Caco-2 (cell line): ENCODE results near the gene FAM89B. TPM values are rescaled to one million over a fixed set of nuclear protein-coding genes. Genes with fewer than 3 reads are reported as not detected.

Experiments used
- BruUV-seq: library from RNA; stranded (reverse); fragments of 400-500 nt; replicated peaks from 2 replicates; lab custom pipeline; 2021; lab: Mats Ljungman, UMichigan
- CTCF ChIA-PET: fragments of 300-600 bp; sonication (Branson Sonifier 250); formaldehyde crosslinking; loops from one replicate; lab custom pipeline; 2022; ENCODE audit warnings: antibody characterized with exemption; lab: Charles Lee
- POLR2A ChIA-PET: fragments of 300-600 bp; sonication (Branson Sonifier 250); formaldehyde crosslinking; loops from one replicate; lab custom pipeline; 2022; ENCODE audit warnings: antibody characterized with exemption; lab: Charles Lee
- DNase-seq, 2 experiments: peaks; one replicate each; pipeline versions ENCODE4 v3.0.0 to v3.0.0-alpha.2; 2020 to 2022
- H3K27me3 ChIP-seq: replicated peaks from 2 replicates; pipeline ENCODE4 v1.6.0; 2011; ENCODE audit warnings: low read length; ENCODE audit not compliant: control insufficient read depth, insufficient read depth
- H3K36me3 ChIP-seq: 2 replicates; pipeline ENCODE4 v1.5.1; 2011; ENCODE audit warnings: low read length; ENCODE audit not compliant: control insufficient read depth, insufficient read depth
- H3K4me1 ChIP-seq: fragments of 250-450 bp; sonication (Bioruptor Pico); 2 replicates; pipeline ENCODE4 v1.5.1; 2020; ENCODE audit warnings: mild to moderate bottlenecking
- H3K4me3 ChIP-seq: 2 replicates; pipeline ENCODE4 v1.5.1; 2011; ENCODE audit warnings: low read depth, mild to moderate bottlenecking, control low read depth, low read length
- H3K9me3 ChIP-seq: fragments of 250-450 bp; sonication (Bioruptor Pico); 2 replicates; pipeline ENCODE4 v1.5.1; 2020; ENCODE audit warnings: mild to moderate bottlenecking, moderate library complexity
- H3K27ac Mint-ChIP-seq: one replicate; pipeline ENCODE4 v1.8.0; 2022; ENCODE audit warnings: mixed read lengths; ENCODE audit not compliant: unreplicated experiment
- H3K27me3 Mint-ChIP-seq: one replicate; pipeline ENCODE4 v1.8.0; 2022; ENCODE audit warnings: mixed read lengths; ENCODE audit not compliant: insufficient read depth, unreplicated experiment
- H3K36me3 Mint-ChIP-seq: one replicate; pipeline ENCODE4 v1.8.0; 2022; ENCODE audit warnings: mild to moderate bottlenecking, mixed read lengths; ENCODE audit not compliant: insufficient read depth, unreplicated experiment
- H3K4me1 Mint-ChIP-seq: one replicate; pipeline ENCODE4 v1.8.0; 2022; ENCODE audit warnings: low read depth, mixed read lengths; ENCODE audit not compliant: unreplicated experiment
- H3K4me3 Mint-ChIP-seq: one replicate; pipeline ENCODE4 v1.8.0; 2022; ENCODE audit warnings: mild to moderate bottlenecking, moderate library complexity, mixed read lengths; ENCODE audit not compliant: unreplicated experiment
- H3K9me3 Mint-ChIP-seq: one replicate; pipeline ENCODE4 v1.8.0; 2022; ENCODE audit warnings: mixed read lengths; ENCODE audit not compliant: unreplicated experiment
- intact Hi-C: fragments of 100-400 bp; cut with micrococcal nuclease; formaldehyde crosslinking; loops from one replicate; pipeline ENCODE4 v1.10.0; 2022; ENCODE audit not compliant: unreplicated experiment
- total RNA-seq: library from RNA; stranded (reverse); gene quantifications from 2 replicates; pipeline ENCODE4 v1.2.3, GENCODE V29; 2022
- TF ChIP-seq, protein P1 (sequence below), 2 experiments: fragments of 200-600 bp in 1 of 2; IDR thresholded peaks; 1 replicate in 1 of 2; 2 replicates in 1 of 2; pipeline versions ENCODE4 v1.5.1 to v1.8.0; 2011 to 2022; ENCODE audit warnings: antibody characterized with exemption in 1 of 2, control low read depth in 1 of 2, inconsistent platforms in 1 of 2, low read depth in 1 of 2, low read length in 1 of 2, mild to moderate bottlenecking in 1 of 2, moderate library complexity in 1 of 2; ENCODE audit not compliant: insufficient read depth in 1 of 2, severe bottlenecking in 1 of 2, unreplicated experiment in 1 of 2

The FAM89B gene
- total RNA-seq, 1 experiment from 2014 or later = 26.9 TPM

DNA sequence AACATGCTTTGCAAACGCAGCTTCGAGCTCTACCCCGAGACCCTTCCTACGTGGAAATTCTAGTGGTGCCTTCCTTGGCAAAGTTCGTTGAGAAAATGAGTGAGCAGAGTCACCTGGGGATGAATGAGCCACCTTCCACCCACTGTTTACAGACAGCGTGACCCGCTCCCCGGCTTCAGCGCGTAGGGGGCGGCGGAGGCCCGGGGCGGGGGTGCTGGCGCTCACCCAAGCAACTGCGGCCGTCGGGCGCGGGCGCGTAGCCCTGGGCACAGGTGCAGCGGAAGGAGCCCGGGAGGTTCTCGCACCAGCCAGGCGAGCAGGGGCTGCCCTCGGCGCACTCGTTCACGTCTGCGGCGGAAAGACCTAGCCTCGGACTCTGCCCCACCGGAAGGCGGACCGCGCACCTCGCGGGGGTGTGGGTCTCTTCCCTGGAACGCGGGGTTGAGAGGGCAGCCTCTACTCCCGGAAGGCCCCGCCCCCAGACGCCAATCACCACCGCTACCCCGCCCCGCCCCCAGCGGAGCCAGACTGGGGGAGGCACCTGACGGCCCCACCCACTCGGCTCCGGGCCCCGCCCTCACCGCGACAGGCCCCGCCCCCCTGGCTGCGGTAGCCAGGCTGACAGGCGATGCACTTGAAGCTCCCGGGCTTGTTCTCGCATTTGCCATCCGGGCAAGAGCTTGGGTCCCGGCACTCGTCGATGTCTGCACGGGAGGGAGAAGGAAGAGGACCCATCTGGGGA lies 25.9 kb upstream of the FAM89B start:
- no TSS peak for BruUV-seq
- no peaks in the 10 kb centered on the region for H3K27me3 ChIP-seq
- H3K4me3 ChIP-seq = peak overlapping the region; percentile 58
- H3K4me3 Mint-ChIP-seq = peak overlapping the region; percentile 67
- intact Hi-C loops = loop anchor here (1.0 kb wide), 1 partner anchor 24 kb away; the partner anchor contains the start of gene ZNRD2
- peaks cover 45% of the 10 kb centered on the region for H3K4me1 Mint-ChIP-seq
- H3K36me3 ChIP-seq = 0 out of 2 replicates have a peak, but pooled peaks cover 2% of the 10 kb centered on the region
- H3K9me3 ChIP-seq = no peaks in the 10 kb centered on the region
- DNase-seq = peak; percentile 98 to 99
- no peak overlapping the region for H3K27ac Mint-ChIP-seq
- peaks cover 40% of the 10 kb centered on the region for H3K36me3 Mint-ChIP-seq
- H3K27me3 Mint-ChIP-seq = no peaks in the 10 kb centered on the region
- TF ChIP-seq, protein P1, sequence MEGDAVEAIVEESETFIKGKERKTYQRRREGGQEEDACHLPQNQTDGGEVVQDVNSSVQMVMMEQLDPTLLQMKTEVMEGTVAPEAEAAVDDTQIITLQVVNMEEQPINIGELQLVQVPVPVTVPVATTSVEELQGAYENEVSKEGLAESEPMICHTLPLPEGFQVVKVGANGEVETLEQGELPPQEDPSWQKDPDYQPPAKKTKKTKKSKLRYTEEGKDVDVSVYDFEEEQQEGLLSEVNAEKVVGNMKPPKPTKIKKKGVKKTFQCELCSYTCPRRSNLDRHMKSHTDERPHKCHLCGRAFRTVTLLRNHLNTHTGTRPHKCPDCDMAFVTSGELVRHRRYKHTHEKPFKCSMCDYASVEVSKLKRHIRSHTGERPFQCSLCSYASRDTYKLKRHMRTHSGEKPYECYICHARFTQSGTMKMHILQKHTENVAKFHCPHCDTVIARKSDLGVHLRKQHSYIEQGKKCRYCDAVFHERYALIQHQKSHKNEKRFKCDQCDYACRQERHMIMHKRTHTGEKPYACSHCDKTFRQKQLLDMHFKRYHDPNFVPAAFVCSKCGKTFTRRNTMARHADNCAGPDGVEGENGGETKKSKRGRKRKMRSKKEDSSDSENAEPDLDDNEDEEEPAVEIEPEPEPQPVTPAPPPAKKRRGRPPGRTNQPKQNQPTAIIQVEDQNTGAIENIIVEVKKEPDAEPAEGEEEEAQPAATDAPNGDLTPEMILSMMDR (IDR thresholded peaks at IDR 0.05; ENCODE audit: insufficient read depth in 1 of 2, low read depth in 1 of 2, low read length in 1 of 2, severe bottlenecking in 1 of 2, unreplicated experiment in 1 of 2) = no peak
- POLR2A ChIA-PET = interaction anchor here (0.7 to 0.8 kb wide), 3 partner anchors 21 to 187 kb away, joined by 3 to 7 read pairs (median 3); partner anchors contain the start of genes SCYL1 and ZNRD2
- CTCF ChIA-PET = interaction anchor here (0.5 to 0.7 kb wide), 3 partner anchors 31 to 1835 kb away, joined by 3 to 4 read pairs (median 3); no protein-coding TSS in a partner anchor
- peaks cover 23% of the 10 kb centered on the region for H3K4me1 ChIP-seq
- no peaks in the 10 kb centered on the region for H3K9me3 Mint-ChIP-seq

DNA sequence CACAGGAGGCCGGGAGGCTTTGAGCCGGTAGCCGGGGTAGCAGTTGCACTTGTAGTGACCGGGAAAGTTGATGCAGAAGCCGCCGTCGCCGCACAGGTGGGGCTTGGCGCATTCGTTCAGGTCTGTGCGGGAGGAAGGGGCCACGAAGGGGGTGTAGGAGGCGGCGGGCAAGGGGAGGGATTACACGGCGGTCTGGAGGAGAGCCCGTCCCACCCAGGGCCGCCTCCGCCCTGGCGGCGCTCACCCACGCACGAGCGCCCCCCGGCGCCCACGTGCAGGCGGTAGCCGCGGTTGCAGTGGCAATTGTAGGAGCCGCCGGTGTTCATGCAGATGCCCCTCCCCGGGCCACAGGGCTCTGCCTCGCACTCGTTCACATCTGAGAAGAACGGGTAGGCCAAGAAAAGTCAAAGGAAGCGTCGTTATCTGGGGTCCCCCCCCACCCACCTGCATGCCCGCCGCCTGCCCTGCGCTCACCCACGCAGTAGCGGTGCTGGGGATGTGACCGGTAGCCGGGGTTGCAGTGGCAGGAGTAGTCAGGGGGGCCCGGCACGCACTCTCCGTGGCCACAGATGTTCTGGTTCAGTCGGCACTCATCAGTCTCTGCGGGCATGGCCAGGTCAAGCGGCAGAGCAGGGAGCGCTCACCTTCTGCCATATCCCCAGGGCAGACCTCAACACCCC lies 24.8 kb upstream of the FAM89B start:
- Histone ChIP-seq H3K9me3 (no peaks in the 10 kb centered on the region), H3K36me3 (0 out of 2 replicates have a peak, but pooled peaks cover 2% of the 10 kb centered on the region), H3K4me3 (no peak overlapping the region), H3K4me1 (peaks cover 27% of the 10 kb centered on the region), H3K27me3 (no peaks in the 10 kb centered on the region)
- Mint-ChIP-seq H3K27me3 (no peaks in the 10 kb centered on the region), H3K4me1 (peaks cover 45% of the 10 kb centered on the region), H3K27ac (no peak overlapping the region), H3K4me3 (no peak overlapping the region), H3K36me3 (peaks cover 42% of the 10 kb centered on the region), H3K9me3 (no peaks in the 10 kb centered on the region)
- TF ChIP-seq, protein P1 (IDR thresholded peaks at IDR 0.05; ENCODE audit: insufficient read depth in 1 of 2, low read depth in 1 of 2, low read length in 1 of 2, severe bottlenecking in 1 of 2, unreplicated experiment in 1 of 2) = no peak
- ChIA-PET POLR2A (interaction anchor here (0.8 kb wide), 2 partner anchors 22 to 23 kb away, joined by 3 to 7 read pairs; partner anchors contain the start of genes SCYL1 and ZNRD2), CTCF (no interaction called here)
- no peak for DNase-seq
- no TSS peak for BruUV-seq
- intact Hi-C loops = no loop called here

DNA sequence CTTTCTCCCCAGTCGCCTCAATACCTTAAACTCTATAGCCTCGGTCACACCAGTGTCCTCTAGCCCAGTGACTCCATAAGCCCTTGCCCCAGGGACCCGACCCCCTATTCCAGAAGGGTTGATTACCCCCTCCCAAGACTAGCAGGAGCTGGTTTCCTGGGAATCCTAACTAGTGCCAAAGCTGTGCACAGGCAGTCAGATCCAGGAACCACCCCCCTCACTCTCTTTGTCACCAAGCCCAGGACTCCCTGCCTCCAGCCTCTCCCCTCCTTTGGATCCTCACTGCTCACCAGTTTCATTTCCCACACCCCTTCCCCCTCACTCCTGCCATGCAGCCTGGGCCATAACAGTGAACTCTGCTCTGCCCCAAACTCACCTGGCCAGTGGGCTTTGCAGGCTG lies 23.9 kb upstream of the FAM89B start:
- TF ChIP-seq, protein P1 (IDR thresholded peaks at IDR 0.05; ENCODE audit: insufficient read depth in 1 of 2, low read depth in 1 of 2, low read length in 1 of 2, severe bottlenecking in 1 of 2, unreplicated experiment in 1 of 2) = no peak
- Histone ChIP-seq H3K36me3 (no peaks in the 10 kb centered on the region; the same call in 1 of the 2 replicates), H3K4me1 (peaks cover 30% of the 10 kb centered on the region), H3K9me3 (no peaks in the 10 kb centered on the region), H3K4me3 (no peak overlapping the region), H3K27me3 (no peaks in the 10 kb centered on the region)
- Mint-ChIP-seq H3K4me3 (no peak overlapping the region), H3K9me3 (no peaks in the 10 kb centered on the region), H3K4me1 (peaks cover 45% of the 10 kb centered on the region), H3K36me3 (peaks cover 37% of the 10 kb centered on the region), H3K27ac (no peak overlapping the region), H3K27me3 (no peaks in the 10 kb centered on the region)
- CTCF ChIA-PET = no interaction called here
- POLR2A ChIA-PET = no interaction called here
- no TSS peak for BruUV-seq
- intact Hi-C loops = no loop called here
- DNase-seq = no peak
